NCI-H446 treated with DMSO at 0.1 percent for 48 hours (cell line): Measurements from ENCODE around the gene ZBED4.

Experiments
- DNase-seq: peaks from one replicate; lab custom pipeline; 2025; lab: John Stamatoyannopoulos, UW

ZBED4 gene

DNA sequence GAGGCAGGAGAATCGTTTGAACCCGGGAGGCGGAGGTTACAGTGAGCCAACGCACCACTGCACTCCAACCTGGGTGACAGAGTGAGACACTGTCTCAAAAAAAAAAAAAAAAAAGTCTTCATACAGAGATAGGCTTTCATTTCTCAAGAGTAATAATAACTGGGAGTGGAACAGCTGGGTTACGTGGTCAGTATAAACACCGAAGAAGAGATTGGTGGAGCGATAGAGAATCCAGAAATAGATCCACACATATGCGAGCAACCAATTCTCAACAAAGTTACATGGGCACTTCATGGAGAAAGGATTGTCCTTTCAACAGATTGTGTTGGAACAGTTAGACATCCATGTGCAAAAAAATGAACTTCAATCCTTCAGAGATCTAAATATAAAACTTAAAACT, 24.6 kb downstream of the ZBED4 start:
- no peak for DNase-seq

GRCh38 chr22:49879871-49880270, 26.2 kb downstream of the ZBED4 start:
- DNase-seq: no peak

DNA sequence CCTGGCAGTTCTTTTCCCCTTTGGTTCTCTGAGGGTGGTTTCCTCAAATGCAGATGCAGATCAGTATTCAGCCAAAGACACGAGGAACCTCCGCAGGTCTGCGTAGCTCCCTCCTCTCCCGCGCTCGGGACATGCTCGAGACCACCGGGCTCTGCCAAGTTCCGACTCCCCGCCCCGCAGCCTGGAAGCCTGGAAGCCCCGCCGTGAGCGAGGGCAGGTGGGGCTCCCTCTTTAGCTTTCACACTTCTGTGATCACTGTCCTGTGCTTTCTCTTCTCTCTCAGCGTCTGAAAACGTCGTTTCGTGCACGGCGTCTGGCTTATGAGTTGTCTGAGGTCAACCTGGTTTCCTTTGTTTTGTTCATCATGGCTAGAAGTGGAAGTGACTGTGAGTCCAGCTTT, 26.6 kb downstream of the ZBED4 start:
- DNase-seq: no peak

GRCh38 chr22:49881856-49882255, 28.2 kb downstream of the ZBED4 start:
- DNase-seq: no peak

DNA sequence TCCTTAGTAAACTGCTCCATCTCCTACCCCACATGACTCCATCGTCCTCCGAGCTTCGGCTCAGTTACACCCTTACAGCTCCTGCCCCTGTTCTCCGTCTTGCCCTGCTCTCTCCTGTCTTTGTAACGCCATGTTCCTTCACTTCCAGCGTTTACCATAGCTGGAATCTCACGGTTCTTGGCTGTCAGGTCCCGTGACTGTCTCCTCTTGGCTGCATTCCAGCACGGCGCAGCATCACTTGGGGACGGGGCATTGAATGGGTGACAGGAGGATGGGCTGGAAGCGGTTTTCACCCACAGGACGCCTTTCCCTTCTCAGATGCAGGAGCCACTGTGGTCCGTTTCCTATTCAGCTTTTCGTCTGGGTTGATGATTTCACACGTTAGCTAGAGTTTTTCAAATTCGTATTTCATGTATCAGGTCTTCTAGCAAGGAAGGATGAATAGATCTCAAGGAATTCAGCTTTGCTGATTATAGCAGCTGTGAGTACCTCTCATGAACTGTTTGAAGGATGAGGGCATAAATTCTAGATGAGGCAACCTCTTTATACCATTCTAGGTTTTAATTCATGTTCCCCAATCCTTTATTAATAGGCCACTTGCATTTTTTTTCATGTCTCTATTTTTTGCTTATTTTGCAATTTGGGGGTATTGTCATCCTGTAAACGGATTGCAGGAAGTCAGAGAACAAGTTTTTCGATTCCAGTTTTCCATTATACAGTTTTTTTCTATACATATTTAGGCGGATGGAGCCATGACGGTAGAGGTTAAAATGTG, 29.1 kb downstream of the ZBED4 start:
- DNase-seq: no peak

DNA sequence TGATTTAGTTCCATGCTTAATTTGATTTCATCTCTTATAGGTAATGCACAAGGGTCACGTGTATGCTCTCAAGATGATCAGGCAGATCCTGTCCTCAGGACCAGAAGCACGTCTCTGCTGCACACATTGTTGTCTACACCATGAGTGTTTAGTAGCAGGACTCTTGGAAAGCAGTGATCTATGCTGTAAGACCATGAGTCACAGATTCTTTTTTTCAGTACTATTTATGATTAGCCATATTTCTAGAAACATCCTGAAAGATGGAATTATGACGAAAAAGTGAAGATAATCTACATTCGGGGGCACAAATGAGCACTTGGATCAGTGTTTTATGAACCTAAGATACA, 29.6 kb downstream of the ZBED4 start:
- no peak for DNase-seq

- DNase-seq: no peak
Observed at GRCh38 chr22:49884075-49884474, 30.4 kb downstream of the ZBED4 start.

DNA sequence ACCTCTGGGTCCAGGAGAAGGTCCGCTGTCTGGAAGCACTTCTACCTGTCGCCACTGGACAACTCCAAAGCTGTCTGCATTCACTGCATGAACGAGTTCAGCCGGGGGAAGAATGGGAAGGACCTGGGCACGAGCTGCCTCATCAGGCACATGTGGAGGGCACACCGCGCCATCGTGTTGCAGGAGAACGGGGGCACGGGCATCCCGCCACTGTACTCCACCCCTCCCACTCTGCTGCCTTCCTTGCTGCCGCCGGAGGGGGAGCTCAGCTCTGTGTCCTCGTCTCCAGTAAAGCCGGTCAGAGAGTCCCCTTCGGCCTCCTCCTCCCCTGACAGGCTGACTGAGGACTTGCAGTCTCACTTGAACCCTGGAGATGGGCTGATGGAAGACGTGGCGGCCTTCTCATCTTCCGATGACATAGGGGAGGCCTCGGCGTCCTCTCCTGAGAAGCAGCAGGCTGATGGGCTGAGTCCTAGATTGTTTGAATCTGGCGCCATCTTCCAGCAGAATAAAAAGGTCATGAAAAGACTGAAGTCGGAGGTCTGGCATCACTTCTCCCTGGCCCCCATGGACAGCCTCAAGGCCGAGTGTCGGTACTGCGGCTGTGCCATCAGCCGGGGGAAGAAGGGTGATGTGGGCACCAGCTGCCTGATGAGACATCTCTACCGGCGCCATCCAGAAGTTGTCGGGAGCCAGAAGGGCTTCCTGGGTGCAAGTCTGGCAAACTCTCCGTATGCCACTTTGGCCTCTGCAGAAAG, 31.0 kb downstream of the ZBED4 start:
- no peak for DNase-seq

DNA sequence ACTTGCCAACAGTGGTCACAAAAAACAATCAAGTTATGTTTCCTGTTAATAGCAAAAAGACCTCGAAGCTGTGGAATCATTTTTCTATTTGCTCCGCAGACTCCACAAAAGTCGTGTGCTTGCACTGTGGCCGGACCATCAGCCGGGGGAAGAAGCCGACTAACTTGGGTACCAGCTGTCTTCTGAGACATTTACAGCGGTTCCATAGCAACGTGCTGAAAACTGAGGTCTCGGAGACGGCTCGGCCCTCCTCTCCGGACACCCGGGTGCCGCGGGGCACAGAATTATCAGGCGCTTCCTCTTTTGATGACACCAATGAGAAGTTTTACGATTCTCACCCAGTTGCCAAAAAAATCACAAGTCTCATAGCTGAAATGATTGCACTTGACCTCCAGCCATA, 31.6 kb downstream of the ZBED4 start:
- no peak for DNase-seq

DNA sequence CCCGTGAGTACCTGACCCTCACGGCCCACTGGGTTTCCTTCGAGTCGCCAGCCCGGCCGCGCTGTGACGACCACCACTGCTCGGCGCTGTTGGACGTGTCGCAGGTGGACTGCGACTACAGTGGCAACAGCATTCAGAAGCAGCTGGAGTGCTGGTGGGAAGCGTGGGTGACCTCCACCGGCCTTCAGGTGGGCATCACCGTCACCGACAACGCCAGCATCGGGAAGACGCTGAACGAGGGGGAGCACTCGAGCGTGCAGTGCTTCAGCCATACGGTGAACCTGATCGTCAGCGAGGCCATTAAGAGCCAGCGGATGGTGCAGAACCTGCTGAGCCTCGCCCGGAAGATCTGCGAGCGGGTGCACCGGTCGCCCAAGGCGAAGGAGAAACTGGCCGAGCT, 32.2 kb downstream of the ZBED4 start:
- no peak for DNase-seq

- DNase-seq: no peak
Observed at GRCh38 chr22:49886346-49887063, 32.9 kb downstream of the ZBED4 start.

GRCh38 chr22:49887064-49887451, 33.4 kb downstream of the ZBED4 start:
- no peak for DNase-seq

DNA sequence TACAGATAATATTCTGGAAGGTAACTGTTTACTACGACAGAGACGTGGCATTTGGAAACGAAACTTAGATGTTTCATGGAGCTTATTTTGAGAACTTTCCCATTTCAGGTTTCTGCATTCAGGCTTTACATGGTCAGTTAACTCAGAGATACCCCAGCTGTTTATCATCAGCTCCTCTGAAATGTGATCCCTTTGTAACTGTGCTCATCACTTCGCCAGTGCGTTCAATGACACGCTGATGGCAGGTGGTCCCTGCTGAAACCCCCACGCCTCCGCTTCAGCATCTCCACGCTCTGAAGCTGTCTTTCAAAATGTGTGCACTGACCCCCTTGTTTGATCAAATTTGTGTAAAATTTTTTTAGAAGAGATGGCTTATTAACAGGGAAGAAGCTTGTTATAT, 34.1 kb downstream of the ZBED4 start:
- no peak for DNase-seq

DNA sequence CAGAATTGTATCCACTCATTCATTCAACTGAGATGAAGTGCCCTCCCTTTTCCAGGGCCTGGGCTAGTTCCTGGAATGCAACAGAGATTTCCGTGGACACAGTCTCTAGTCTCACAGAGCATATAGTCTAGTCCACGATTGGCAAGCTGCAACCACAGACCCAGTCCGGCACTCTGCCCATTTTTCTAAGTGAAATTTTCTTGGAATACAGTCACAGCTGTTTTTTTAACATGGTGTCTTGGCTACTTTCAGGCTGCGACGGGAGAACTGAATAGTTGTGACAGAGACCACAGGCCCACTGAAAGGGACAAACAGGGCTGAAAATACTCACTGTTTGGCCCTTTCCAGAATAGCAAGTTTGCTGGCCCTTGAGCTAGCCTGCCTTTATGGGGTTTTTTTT, 35.4 kb downstream of the ZBED4 start:
- no peak for DNase-seq

GRCh38 chr22:49892226-49892899, 38.7 kb downstream of the ZBED4 start:
- peak; percentile 26 for DNase-seq

DNA sequence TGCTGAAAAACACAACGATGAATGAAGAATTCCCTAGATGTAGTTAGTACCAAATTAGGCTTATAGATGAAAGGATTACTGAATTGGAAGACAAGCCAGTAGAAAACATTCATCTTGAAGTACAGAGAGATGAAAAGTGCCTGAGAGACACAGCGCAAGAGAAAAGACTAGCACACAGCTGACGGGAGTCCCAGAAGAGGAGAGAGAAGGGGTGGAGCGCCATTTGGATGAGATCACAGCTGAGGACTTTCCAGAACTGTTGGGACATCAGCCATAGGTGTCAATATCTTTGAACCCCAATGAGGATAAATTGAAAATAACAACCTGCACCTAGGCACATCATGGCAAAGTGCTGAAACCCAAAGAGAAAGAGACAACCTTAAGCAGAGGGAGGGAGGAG, 39.4 kb downstream of the ZBED4 start:
- DNase-seq: no peak

DNA sequence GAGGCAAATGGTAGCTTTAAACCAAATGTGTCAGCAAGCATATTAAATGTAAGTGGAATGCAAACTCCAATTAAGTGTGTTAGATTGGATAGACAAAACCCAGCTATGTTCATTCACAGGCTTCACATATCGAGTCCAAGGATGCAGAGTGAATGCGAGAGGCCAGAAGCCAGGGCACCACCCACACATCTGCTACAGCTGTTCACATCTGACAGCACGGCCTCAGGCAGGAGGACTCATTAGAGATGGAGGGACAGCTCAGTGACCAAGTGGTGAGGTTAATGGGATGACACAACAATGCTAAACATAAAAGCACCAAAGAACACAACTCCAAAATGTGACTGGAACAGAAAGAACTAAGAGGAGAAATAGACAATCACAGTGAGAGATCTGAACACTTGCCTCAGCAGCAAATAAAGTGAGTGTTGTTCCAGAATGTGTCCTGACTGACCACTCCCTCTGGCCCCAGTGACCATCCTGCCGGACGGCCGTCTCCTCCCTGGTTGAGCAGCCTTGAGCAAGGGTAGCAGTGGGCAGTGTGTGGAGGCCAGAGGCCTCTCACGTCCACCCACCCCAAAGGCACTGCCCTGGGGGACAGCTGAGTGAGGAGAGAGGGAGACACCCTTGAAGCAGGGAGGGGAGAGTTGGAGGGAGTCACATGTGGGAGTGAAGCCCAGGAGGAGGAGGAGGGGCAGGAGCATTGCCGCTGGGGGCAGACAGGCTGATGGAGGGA, 40.8 kb downstream of the ZBED4 start:
- DNase-seq: no peak

- DNase-seq: no peak
Observed at GRCh38 chr22:49896201-49896600, 42.6 kb downstream of the ZBED4 start.

DNA sequence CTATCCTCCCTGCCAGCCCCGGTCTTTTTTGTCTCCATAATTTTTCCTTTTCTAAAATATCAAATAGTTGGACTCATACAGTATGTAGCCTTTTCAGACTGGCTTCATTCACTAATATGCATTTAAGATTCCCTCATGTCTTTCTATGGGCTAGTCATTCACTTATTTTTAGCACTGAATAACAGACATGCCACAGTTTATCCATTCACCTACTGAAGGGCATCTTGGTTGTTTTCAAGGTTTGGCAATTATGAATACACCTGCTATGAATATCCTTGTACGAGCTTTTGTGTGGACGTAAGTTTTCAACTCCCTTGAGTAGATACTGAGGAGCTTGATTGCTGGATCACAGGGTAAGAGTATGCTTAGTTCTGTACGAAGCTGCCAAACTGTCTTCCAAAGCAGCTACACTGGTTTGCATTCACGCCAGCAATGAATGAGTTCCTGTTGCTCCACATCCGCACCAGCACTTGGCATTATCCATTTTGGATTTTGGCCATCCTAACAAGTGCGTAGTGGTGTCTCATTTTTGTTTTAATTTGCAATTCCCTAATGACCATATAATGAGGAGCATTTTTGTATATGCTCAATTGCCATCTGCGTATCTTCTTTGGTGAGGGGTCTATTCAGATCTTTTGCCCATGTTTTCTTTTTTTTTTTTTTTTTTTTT, 43.5 kb downstream of the ZBED4 start:
- DNase-seq: no peak

DNA sequence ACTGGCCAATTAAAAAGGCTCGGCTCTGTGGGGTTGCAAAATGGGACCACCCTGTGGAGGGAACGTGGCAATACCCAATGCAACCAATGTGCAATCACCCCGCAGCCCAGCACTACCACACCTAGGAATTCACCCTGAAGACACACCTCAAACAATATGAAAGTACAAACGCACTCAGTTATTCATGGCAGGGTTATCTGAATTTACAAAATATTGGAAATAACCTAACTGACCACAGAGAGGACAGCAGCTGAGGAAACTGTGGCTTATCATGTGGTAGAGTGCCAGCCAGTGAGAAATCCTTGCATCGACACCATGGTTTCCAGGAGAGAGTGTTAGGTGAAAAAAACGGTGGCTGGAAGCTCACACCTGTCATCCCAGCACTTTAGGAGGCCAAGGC, 45.9 kb downstream of the ZBED4 start:
- no peak for DNase-seq
